HEK293 (cell line): Measurements from ENCODE around the gene UNK.

Experiments used
- CTCF ChIA-PET: fragments of 350-600 bp; formaldehyde crosslinking; extraction: SDS; loops from one replicate; lab custom pipeline; 2021; ENCODE audit warnings: antibody characterized with exemption; lab: Yijun Ruan, JAX
- POLR2A ChIA-PET: fragments of 300-600 bp; formaldehyde crosslinking; extraction: SDS; loops from one replicate; lab custom pipeline; 2020; ENCODE audit warnings: antibody characterized with exemption, inconsistent platforms; lab: Yijun Ruan, JAX
- H3K27ac ChIP-seq: fragments of 200-500 bp; sonication (Bioruptor generic); 2 replicates; pipeline ENCODE4 v1.5.1; 2014; ENCODE audit warnings: low read depth, low read length, control low read depth, inconsistent platforms; ENCODE audit errors: extremely low read depth
- H3K36me3 ChIP-seq, 2 experiments: fragments of 200-500 bp in 1 of 2; sonication (Bioruptor generic) in 1 of 2; 1 replicate in 1 of 2; 2 replicates in 1 of 2; pipeline ENCODE4 v1.5.1; 2014 to 2017; ENCODE audit warnings: inconsistent platforms in 2 of 2, low read length in 2 of 2; ENCODE audit not compliant: control insufficient read depth in 2 of 2, insufficient read depth in 1 of 2
- H3K4me1 ChIP-seq: fragments of 200-500 bp; sonication (Bioruptor generic); 2 replicates; pipeline ENCODE4 v1.5.1; 2014; ENCODE audit warnings: mild to moderate bottlenecking, low read length, inconsistent platforms; ENCODE audit not compliant: control insufficient read depth, insufficient read depth
- H3K4me3 ChIP-seq: 2 replicates; pipeline ENCODE4 v1.5.1; 2011; ENCODE audit warnings: low read depth, mild to moderate bottlenecking, control low read depth, low read length, moderate library complexity
- H3K9me3 ChIP-seq: fragments of 200-500 bp; sonication (Bioruptor generic); 2 replicates; pipeline ENCODE4 v1.5.1; 2014; ENCODE audit warnings: low read depth, low read length, inconsistent platforms; ENCODE audit not compliant: control insufficient read depth, insufficient read depth
- HOXD13 ChIP-seq: sonication (generic); formaldehyde crosslinking; IDR thresholded peaks from 2 replicates; pipeline ENCODE4 v1.8.0; 2022; ENCODE audit warnings: missing genetic modification reagents, borderline replicate concordance
- KLF1 ChIP-seq: fragments of 450-650 bp; formaldehyde crosslinking; IDR thresholded peaks from 2 replicates; pipeline ENCODE4 v1.5.1; 2016; ENCODE audit warnings: missing biosample characterization, missing genetic modification characterization
- KLF17 ChIP-seq: fragments of 450-650 bp; formaldehyde crosslinking; IDR thresholded peaks from 2 replicates; pipeline ENCODE4 v1.5.1; 2016; ENCODE audit warnings: missing biosample characterization, missing genetic modification characterization
- SCRT2 ChIP-seq: fragments of 450-650 bp; formaldehyde crosslinking; IDR thresholded peaks from 2 replicates; pipeline ENCODE4 v1.5.1; 2016; ENCODE audit warnings: missing biosample characterization, missing genetic modification characterization
- SP2 ChIP-seq: fragments of 450-650 bp; formaldehyde crosslinking; IDR thresholded peaks from 2 replicates; pipeline ENCODE4 v1.5.1; 2016; ENCODE audit warnings: missing biosample characterization, missing genetic modification characterization
- YY2 ChIP-seq: fragments of 450-650 bp; formaldehyde crosslinking; IDR thresholded peaks from 2 replicates; pipeline ENCODE4 v1.5.1; 2016; ENCODE audit warnings: missing biosample characterization, missing genetic modification characterization
- ZBTB17 ChIP-seq: fragments of 450-650 bp; formaldehyde crosslinking; IDR thresholded peaks from 2 replicates; pipeline ENCODE4 v1.5.1; 2016; ENCODE audit warnings: missing biosample characterization, missing genetic modification characterization
- ZBTB48 ChIP-seq: fragments of 450-650 bp; formaldehyde crosslinking; IDR thresholded peaks from 2 replicates; pipeline ENCODE4 v1.5.1; 2016; ENCODE audit warnings: missing biosample characterization, missing genetic modification characterization
- ZNF112 ChIP-seq: fragments of 450-650 bp; formaldehyde crosslinking; IDR thresholded peaks from 2 replicates; pipeline ENCODE4 v1.5.0; 2017; ENCODE audit warnings: missing biosample characterization, missing genetic modification characterization
- ZNF266 ChIP-seq: fragments of 450-650 bp; formaldehyde crosslinking; IDR thresholded peaks from 2 replicates; pipeline ENCODE4 v1.5.1; 2016; ENCODE audit warnings: missing biosample characterization, missing genetic modification characterization, low read depth
- ZNF350 ChIP-seq: fragments of 450-650 bp; formaldehyde crosslinking; IDR thresholded peaks from 2 replicates; pipeline ENCODE4 v1.5.0; 2017; ENCODE audit warnings: missing biosample characterization, mild to moderate bottlenecking, missing genetic modification characterization
- ZNF362 ChIP-seq: fragments of 450-650 bp; formaldehyde crosslinking; IDR thresholded peaks from 2 replicates; pipeline ENCODE4 v1.5.1; 2016; ENCODE audit warnings: missing biosample characterization, missing genetic modification characterization
- ZNF529 ChIP-seq: fragments of 450-650 bp; formaldehyde crosslinking; IDR thresholded peaks from 2 replicates; pipeline ENCODE4 v1.5.1; 2017; ENCODE audit warnings: missing genetic modification characterization, missing biosample characterization; ENCODE audit not compliant: insufficient replicate concordance
- ZNF624 ChIP-seq: fragments of 450-650 bp; formaldehyde crosslinking; IDR thresholded peaks from 2 replicates; pipeline ENCODE4 v1.5.1; 2017; ENCODE audit warnings: missing biosample characterization, missing genetic modification characterization
- ZNF664 ChIP-seq: fragments of 450-650 bp; formaldehyde crosslinking; IDR thresholded peaks from 2 replicates; pipeline ENCODE4 v1.5.1; 2016; ENCODE audit warnings: missing biosample characterization, missing genetic modification characterization
- TF ChIP-seq, protein P1 (sequence below): IDR thresholded peaks from 2 replicates; pipeline ENCODE4 v1.6.1; 2011; ENCODE audit warnings: mild to moderate bottlenecking, low read depth, low read length, borderline replicate concordance
- TF ChIP-seq, protein P2 (sequence below): fragments of 450-650 bp; formaldehyde crosslinking; IDR thresholded peaks from 2 replicates; pipeline ENCODE4 v1.5.1; 2017; ENCODE audit warnings: missing biosample characterization, missing genetic modification characterization
- TF ChIP-seq, protein P3 (sequence below): fragments of 450-650 bp; formaldehyde crosslinking; IDR thresholded peaks from 2 replicates; pipeline ENCODE4 v1.5.1; 2016; ENCODE audit warnings: missing biosample characterization, missing genetic modification characterization

The UNK gene

GRCh38 chr17:75872434-75873351 is 88.1 kb downstream of the UNK start:
- no peaks in the 10 kb centered on the region for H3K9me3 ChIP-seq
- TF ChIP-seq ZNF112 (tag by site-specific recombination) (no peak), ZNF664 (tag by site-specific recombination) (no peak), SCRT2 (tag by site-specific recombination) (peak; percentile 64), ZNF624 (no peak), ZNF266 (tag by site-specific recombination) (no peak), KLF17 (tag by site-specific recombination) (peak; percentile 66; the same call in 1 of the 2 replicates), SP2 (tag by site-specific recombination) (peak; percentile 47), KLF1 (peak; percentile 60), HOXD13 (CRISPR knock-in tag) (no peak), ZNF350 (tag by site-specific recombination) (no peak), ZNF362 (tag by site-specific recombination) (no peak), YY2 (tag by site-specific recombination) (no peak), ZNF529 (tag by site-specific recombination) (no peak), ZBTB48 (tag by site-specific recombination) (peak; percentile 77; the same call in 1 of the 2 replicates), ZBTB17 (tag by site-specific recombination) (peak; percentile 96)
- TF ChIP-seq, protein P1, sequence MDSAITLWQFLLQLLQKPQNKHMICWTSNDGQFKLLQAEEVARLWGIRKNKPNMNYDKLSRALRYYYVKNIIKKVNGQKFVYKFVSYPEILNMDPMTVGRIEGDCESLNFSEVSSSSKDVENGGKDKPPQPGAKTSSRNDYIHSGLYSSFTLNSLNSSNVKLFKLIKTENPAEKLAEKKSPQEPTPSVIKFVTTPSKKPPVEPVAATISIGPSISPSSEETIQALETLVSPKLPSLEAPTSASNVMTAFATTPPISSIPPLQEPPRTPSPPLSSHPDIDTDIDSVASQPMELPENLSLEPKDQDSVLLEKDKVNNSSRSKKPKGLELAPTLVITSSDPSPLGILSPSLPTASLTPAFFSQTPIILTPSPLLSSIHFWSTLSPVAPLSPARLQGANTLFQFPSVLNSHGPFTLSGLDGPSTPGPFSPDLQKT, result no peak
- TF ChIP-seq, protein P2, sequence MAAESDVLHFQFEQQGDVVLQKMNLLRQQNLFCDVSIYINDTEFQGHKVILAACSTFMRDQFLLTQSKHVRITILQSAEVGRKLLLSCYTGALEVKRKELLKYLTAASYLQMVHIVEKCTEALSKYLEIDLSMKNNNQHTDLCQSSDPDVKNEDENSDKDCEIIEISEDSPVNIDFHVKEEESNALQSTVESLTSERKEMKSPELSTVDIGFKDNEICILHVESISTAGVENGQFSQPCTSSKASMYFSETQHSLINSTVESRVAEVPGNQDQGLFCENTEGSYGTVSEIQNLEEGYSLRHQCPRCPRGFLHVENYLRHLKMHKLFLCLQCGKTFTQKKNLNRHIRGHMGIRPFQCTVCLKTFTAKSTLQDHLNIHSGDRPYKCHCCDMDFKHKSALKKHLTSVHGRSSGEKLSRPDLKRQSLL, result no peak
- TF ChIP-seq, protein P3, sequence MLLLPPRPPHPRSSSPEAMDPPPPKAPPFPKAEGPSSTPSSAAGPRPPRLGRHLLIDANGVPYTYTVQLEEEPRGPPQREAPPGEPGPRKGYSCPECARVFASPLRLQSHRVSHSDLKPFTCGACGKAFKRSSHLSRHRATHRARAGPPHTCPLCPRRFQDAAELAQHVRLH (tag by site-specific recombination), result no peak
- POLR2A ChIA-PET, result interaction anchor here (0.6 to 2.4 kb wide), 8 partner anchors 12 to 93 kb away, joined by 3 to 26 read pairs (median 4); partner anchors contain the start of genes FBF1, TRIM65, UNK and WBP2
- peak overlapping the region; percentile 47 for H3K27ac ChIP-seq
- no peak overlapping the region for H3K4me3 ChIP-seq
- CTCF ChIA-PET, result interaction anchor here (0.6 to 7.6 kb wide), 7 partner anchors 8 to 828 kb away, joined by 3 to 84 read pairs (median 4); partner anchors contain the start of gene WBP2
- H3K36me3 ChIP-seq, result peaks cover 0 to 4% of the 10 kb centered on the region in 2 experiments; a peak in 1 of 3 replicates
- H3K4me1 ChIP-seq, result peaks cover 4% of the 10 kb centered on the region
